ENCODE measurements around the gene KRT24. TPM values are rescaled to one million over a fixed set of nuclear protein-coding genes. Genes with fewer than 3 reads are reported as not detected.

The KRT24 gene
- total RNA-seq, 4 donors from 2014 or later = 0.17 to 0.52 (median 0.42) TPM; not detected in 1

DNA sequence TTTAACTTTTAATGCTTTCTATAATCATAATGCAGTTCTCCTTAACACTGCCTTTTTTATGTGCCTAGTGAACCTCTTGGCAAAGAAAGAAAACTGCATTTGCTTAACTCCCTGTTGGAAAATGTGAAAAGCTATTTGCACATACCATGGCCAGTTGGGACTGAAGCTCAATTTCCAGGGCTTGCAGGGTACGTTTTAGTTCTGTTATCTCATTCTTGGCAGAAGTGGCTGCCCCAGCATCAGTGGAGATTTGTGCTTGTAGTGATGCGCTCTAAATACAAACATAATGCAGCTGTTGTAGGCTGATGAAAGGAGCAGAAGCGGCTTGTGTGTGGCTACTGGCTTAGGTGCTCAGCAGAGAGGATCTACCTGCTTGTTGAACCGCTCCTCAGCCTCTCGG lies 3.7 kb downstream of the KRT24 start:
- H3K9me3 ChIP-seq = no peaks in the 10 kb centered on the region
- intact Hi-C loops (cut with DNase I) = no loop called here

DNA sequence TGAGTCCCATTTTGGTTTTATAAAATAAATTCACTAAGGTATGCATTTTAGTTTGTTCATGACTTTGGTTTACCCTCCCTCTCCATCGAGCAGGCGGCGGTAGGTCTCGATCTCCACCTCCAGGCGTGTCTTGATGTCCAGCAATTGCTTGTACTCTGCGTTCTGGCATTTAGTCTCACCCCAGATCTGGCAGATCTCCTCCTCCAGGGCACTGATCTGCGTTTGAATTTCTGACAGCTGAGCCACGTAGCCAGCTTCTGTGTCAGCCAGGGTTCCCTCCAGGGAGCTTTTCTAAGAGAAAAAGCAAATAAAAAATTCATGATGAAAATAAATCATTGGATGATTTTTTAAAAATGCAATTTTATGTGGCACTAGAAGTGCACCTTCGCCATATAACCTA lies 4.2 kb downstream of the KRT24 start:
- Histone ChIP-seq H3K27me3 (peaks cover 0 to 47% (median 0%) of the 10 kb centered on the region in 4 donors), H3K4me1 (no peaks in the 10 kb centered on the region), H3K27ac (replicated peaks in 1 of 4) (no peak overlapping the region), H3K4me3 (no peak overlapping the region), H3K9me3 (no peaks in the 10 kb centered on the region), H3K36me3 (no peaks in the 10 kb centered on the region)
- intact Hi-C loops (cut with DNase I) = no loop called here
- TF ChIP-seq POLR2A (IDR thresholded peaks at IDR 0.05; ENCODE audit: low read depth) = no peak
- 50% methylated on average over 9 of the region's 9 CpGs for WGBS
- no peak for DNase-seq (ENCODE audit: extremely low spot score)

More for the DNA sequence above, 3.7 kb downstream of the KRT24 start:
- WGBS = 40% methylated on average over 2 of the region's 5 CpGs
- Histone ChIP-seq H3K4me1 (no peaks in the 10 kb centered on the region), H3K36me3 (no peaks in the 10 kb centered on the region), H3K27me3 (peaks cover 0 to 47% (median 0%) of the 10 kb centered on the region in 4 donors), H3K4me3 (no peak overlapping the region), H3K27ac (replicated peaks in 1 of 4) (no peak overlapping the region)
- DNase-seq (ENCODE audit: extremely low spot score) = no peak
- TF ChIP-seq, protein P1, sequence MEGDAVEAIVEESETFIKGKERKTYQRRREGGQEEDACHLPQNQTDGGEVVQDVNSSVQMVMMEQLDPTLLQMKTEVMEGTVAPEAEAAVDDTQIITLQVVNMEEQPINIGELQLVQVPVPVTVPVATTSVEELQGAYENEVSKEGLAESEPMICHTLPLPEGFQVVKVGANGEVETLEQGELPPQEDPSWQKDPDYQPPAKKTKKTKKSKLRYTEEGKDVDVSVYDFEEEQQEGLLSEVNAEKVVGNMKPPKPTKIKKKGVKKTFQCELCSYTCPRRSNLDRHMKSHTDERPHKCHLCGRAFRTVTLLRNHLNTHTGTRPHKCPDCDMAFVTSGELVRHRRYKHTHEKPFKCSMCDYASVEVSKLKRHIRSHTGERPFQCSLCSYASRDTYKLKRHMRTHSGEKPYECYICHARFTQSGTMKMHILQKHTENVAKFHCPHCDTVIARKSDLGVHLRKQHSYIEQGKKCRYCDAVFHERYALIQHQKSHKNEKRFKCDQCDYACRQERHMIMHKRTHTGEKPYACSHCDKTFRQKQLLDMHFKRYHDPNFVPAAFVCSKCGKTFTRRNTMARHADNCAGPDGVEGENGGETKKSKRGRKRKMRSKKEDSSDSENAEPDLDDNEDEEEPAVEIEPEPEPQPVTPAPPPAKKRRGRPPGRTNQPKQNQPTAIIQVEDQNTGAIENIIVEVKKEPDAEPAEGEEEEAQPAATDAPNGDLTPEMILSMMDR (IDR thresholded peaks at IDR 0.05) = no peak
- TF ChIP-seq EP300 (IDR thresholded peaks at IDR 0.05) (no peak), POLR2A (IDR thresholded peaks at IDR 0.05; ENCODE audit: low read depth) (no peak), POLR2AphosphoS5 (IDR thresholded peaks at IDR 0.05) (no peak)

DNA sequence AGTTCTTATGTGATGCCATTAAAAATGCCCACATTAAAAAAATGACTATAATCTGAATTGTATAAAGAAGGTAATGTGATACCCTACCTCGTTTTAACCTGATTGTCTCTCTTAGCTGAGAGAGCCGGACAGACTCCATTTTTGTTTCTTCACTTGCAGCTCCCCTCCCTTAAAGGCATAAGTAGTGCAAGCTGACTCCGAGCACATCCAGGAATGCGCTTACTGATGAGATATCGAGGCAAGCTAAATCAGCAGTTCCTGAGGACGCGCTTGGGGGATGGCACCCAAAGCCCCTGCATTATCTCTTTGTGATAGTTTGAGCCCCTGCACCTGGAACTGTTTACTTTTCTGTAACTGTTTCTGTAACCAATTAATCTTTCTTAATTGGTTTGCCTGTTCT lies 6.3 kb downstream of the KRT24 start:
- intact Hi-C loops (cut with DNase I) = no loop called here
- WGBS = 39% methylated on average over 7 of the region's 7 CpGs
- H3K27me3 ChIP-seq = peaks cover 0 to 46% (median 0%) of the 10 kb centered on the region in 4 donors

DNA sequence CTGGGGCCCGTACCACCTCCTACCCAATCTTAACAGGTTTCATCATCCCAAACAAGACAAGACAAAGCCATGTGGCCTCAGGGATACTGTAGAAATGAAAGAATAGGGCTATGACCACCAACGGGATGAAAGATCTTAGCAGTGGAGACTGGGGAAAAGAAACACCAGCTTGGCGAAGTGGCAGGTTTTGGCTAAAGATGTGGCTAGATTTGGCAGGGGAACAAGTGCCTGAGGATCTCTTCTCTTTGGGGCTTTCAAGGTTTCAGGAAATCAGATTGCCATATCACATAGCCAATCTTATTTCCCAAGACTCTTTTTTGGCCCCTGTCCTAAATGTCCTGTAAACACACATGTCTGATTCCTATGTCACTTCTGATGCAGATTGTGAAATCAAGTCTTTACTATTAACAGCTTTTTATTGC lies 6.9 kb downstream of the KRT24 start:
- DNase-seq (ENCODE audit: extremely low spot score) = no peak
- Histone ChIP-seq H3K36me3 (no peaks in the 10 kb centered on the region), H3K27ac (replicated peaks in 1 of 4) (no peak overlapping the region), H3K4me3 (no peak overlapping the region), H3K4me1 (no peaks in the 10 kb centered on the region), H3K9me3 (no peaks in the 10 kb centered on the region), H3K27me3 (peaks cover 0 to 46% (median 0%) of the 10 kb centered on the region in 4 donors)
- no peak for TF ChIP-seq POLR2AphosphoS5 (IDR thresholded peaks at IDR 0.05)
- intact Hi-C loops (cut with DNase I) = no loop called here
- WGBS = 87% methylated on average over 3 of the region's 3 CpGs

More for the DNA sequence above, 6.3 kb downstream of the KRT24 start:
- Histone ChIP-seq H3K4me3 (no peak overlapping the region), H3K27ac (replicated peaks in 1 of 4) (no peak overlapping the region), H3K9me3 (no peaks in the 10 kb centered on the region), H3K4me1 (no peaks in the 10 kb centered on the region), H3K36me3 (no peaks in the 10 kb centered on the region)
- no peak for DNase-seq (ENCODE audit: extremely low spot score)
- TF ChIP-seq POLR2AphosphoS5 (IDR thresholded peaks at IDR 0.05) = no peak
- TF ChIP-seq POLR2A (IDR thresholded peaks at IDR 0.05; ENCODE audit: low read depth) = no peak
- no peak for TF ChIP-seq EP300 (IDR thresholded peaks at IDR 0.05)
- TF ChIP-seq, protein P1 (IDR thresholded peaks at IDR 0.05) = no peak

DNA sequence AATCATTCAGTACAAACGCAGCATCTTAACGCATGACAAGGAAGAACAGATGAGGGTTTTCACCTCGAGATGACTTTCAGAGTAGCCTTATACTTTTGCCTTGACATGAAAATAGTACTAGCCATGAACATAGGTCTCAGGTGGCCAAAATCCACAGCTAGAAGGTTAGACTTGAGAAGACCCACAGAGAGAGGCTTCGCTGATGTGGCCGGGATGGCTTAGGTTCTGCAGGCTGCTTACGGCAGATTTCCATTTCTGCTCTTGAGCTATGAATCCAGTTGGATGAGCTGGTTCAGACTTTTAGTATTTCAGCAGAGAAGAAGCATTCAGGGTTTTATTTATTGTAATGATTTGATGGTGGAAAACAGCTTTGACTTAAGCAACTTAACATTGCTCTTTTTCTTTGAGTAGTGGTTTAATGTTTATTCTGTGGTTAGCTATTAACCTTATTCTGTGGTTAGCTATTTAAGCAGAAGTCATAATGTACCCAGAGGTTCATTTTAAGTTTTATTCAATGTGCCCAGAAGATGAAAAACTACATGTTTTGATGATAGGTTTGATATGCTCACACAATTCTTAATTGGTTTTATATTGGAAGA lies 7.6 kb downstream of the KRT24 start:
- no peak for DNase-seq (ENCODE audit: extremely low spot score)
- TF ChIP-seq POLR2AphosphoS5 (IDR thresholded peaks at IDR 0.05) (no peak), EP300 (IDR thresholded peaks at IDR 0.05) (no peak), POLR2A (IDR thresholded peaks at IDR 0.05; ENCODE audit: low read depth) (no peak)
- TF ChIP-seq, protein P1 (IDR thresholded peaks at IDR 0.05) = no peak
- H3K27ac ChIP-seq (replicated peaks in 1 of 4) = no peak overlapping the region
- 92% methylated on average over 6 of the region's 6 CpGs for WGBS
- intact Hi-C loops (cut with DNase I) = no loop called here
- H3K9me3 ChIP-seq = no peaks in the 10 kb centered on the region
- no peaks in the 10 kb centered on the region for H3K36me3 ChIP-seq
- H3K27me3 ChIP-seq = peaks cover 0 to 41% (median 0%) of the 10 kb centered on the region in 4 donors
- H3K4me1 ChIP-seq = no peaks in the 10 kb centered on the region
- H3K4me3 ChIP-seq = no peak overlapping the region

DNA sequence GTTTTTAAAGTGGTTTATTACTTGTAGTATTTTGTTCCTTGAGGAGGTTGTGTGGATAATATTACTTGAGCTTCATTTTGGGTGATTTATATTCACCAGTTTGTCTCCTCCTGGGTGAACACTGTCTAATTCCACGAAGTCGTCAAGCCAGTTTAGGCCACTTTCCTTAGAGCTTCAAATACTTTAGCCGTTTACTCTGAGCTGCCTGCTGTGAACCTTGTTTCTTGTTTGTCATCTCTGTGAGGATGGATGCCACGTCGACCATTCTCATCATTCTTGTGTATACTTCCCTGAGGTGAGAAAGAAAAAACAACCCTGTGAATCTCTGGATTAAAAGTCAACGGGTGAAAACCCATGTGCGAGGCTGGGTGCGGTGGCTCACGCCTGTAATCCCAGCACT lies 9.0 kb downstream of the KRT24 start:
- no peaks in the 10 kb centered on the region for H3K4me1 ChIP-seq
- TF ChIP-seq, protein P1 (IDR thresholded peaks at IDR 0.05) = no peak
- no peak for TF ChIP-seq POLR2A (IDR thresholded peaks at IDR 0.05; ENCODE audit: low read depth)
- TF ChIP-seq POLR2AphosphoS5 (IDR thresholded peaks at IDR 0.05) = no peak
- no peak for TF ChIP-seq EP300 (IDR thresholded peaks at IDR 0.05)
- no peak overlapping the region for H3K27ac ChIP-seq (replicated peaks in 1 of 4)
- H3K4me3 ChIP-seq = no peak overlapping the region
- 84% methylated on average over 9 of the region's 9 CpGs for WGBS
- no peaks in the 10 kb centered on the region for H3K9me3 ChIP-seq
- no peaks in the 10 kb centered on the region for H3K36me3 ChIP-seq
- intact Hi-C loops (cut with DNase I) = no loop called here
- no peak for DNase-seq (ENCODE audit: extremely low spot score)
- peaks cover 0 to 36% (median 0%) of the 10 kb centered on the region in 4 donors for H3K27me3 ChIP-seq

Measured in esophagus muscularis mucosa (tissue), 4 donors.